Globus pallidus (tissue), 1 donor: Measurements from ENCODE around the gene STK32A.
"Not testable (repeated sequence)": the region's sequence is repeated elsewhere in the genome, so short reads cannot be mapped to it uniquely, and the experiment has no call there.

ENCODE experiments used
- DNase-seq: peaks from one replicate; pipeline ENCODE4 v3.0.0-alpha.2; 2015; ENCODE audit warnings: low spot score

The STK32A gene

GRCh38 chr5:147234825-147235635 lies at the start of gene STK32A:
TSS of gene STK32A (plus strand) at chr5:147235026. CDS start at chr5:147239635, 4,609 bp downstream.
- peak; percentile 35 for DNase-seq

- no peak for DNase-seq
These were observed 47.7 kb upstream of the STK32A start for GRCh38 chr5:147187099-147187540.

- DNase-seq = peak; percentile 79
These were observed 46.4 kb upstream of the STK32A start for GRCh38 chr5:147188200-147189108.

- DNase-seq = no peak
These were observed 45.8 kb upstream of the STK32A start for GRCh38 chr5:147189109-147189424.

- DNase-seq = peak; percentile 75
These were observed 44.5 kb upstream of the STK32A start for GRCh38 chr5:147190331-147190730.

GRCh38 chr5:147193123-147193522 lies 41.7 kb upstream of the STK32A start:
- no peak for DNase-seq

- DNase-seq = no peak
These were observed 34.8 kb upstream of the STK32A start for GRCh38 chr5:147200004-147200403.

GRCh38 chr5:147203213-147203612 lies 31.6 kb upstream of the STK32A start:
- DNase-seq = no peak

- no peak for DNase-seq
These were observed 30.2 kb upstream of the STK32A start for GRCh38 chr5:147204576-147204975.

GRCh38 chr5:147208134-147208533 lies 26.7 kb upstream of the STK32A start:
- DNase-seq = peak; percentile 97

- no peak for DNase-seq
These were observed 18.2 kb upstream of the STK32A start for GRCh38 chr5:147216552-147217154.

- DNase-seq = no peak
These were observed 11.5 kb upstream of the STK32A start for GRCh38 chr5:147223343-147223742.

- DNase-seq = peak; percentile 57
These were observed 10.7 kb upstream of the STK32A start for GRCh38 chr5:147223948-147224791.

GRCh38 chr5:147225938-147226337 lies 8.9 kb upstream of the STK32A start:
- DNase-seq = no peak

GRCh38 chr5:147226512-147226911 lies 8.3 kb upstream of the STK32A start:
- no peak for DNase-seq

- no peak for DNase-seq
These were observed 494 bp upstream of the STK32A start for GRCh38 chr5:147234239-147234824.

GRCh38 chr5:147240266-147240985 lies 5.6 kb downstream of the STK32A start:
- no peak for DNase-seq

GRCh38 chr5:147243238-147243637 lies 8.4 kb downstream of the STK32A start:
- not testable (repeated sequence) for DNase-seq

- DNase-seq = peak; percentile 27
These were observed 10.7 kb downstream of the STK32A start for GRCh38 chr5:147245381-147246165.

- DNase-seq = no peak
These were observed 13.7 kb downstream of the STK32A start for GRCh38 chr5:147248561-147248960.
